Measurements from ENCODE around the gene COL10A1. TPM values are rescaled to one million over a fixed set of nuclear protein-coding genes. Genes with fewer than 3 reads are reported as not detected.

Gene COL10A1
- total RNA-seq, 1 experiment from 2014 or later, result not detected

DNA sequence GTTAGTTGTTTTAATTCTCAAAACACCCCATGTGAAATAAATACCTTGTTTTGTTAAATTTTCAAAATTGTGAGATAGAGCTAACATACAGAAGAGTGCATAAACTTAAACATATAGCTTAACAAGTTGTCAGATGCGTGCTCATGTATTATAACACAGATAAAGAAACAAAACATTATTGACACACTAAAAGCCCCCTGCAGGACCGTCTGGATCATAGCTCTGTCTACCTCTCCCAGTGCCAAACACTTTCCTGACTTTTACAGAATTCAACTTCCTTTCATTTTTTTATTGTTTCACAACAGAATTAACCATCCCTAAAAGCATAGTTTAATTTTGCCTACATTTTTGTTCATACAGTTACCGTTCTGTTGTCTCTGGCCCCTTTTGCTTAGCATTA is 47.4 kb downstream of the COL10A1 start:
- POLR2A ChIA-PET (ENCODE audit: low non-redundant PET), result interaction anchor here (0.6 kb wide), 1 partner anchor 1225 kb away, joined by 3 read pairs; no protein-coding TSS in a partner anchor
- no peaks in the 10 kb centered on the region for H3K4me1 ChIP-seq (ENCODE audit: insufficient read depth, low read length, poor library complexity, severe bottlenecking)
- TF ChIP-seq, protein P1, sequence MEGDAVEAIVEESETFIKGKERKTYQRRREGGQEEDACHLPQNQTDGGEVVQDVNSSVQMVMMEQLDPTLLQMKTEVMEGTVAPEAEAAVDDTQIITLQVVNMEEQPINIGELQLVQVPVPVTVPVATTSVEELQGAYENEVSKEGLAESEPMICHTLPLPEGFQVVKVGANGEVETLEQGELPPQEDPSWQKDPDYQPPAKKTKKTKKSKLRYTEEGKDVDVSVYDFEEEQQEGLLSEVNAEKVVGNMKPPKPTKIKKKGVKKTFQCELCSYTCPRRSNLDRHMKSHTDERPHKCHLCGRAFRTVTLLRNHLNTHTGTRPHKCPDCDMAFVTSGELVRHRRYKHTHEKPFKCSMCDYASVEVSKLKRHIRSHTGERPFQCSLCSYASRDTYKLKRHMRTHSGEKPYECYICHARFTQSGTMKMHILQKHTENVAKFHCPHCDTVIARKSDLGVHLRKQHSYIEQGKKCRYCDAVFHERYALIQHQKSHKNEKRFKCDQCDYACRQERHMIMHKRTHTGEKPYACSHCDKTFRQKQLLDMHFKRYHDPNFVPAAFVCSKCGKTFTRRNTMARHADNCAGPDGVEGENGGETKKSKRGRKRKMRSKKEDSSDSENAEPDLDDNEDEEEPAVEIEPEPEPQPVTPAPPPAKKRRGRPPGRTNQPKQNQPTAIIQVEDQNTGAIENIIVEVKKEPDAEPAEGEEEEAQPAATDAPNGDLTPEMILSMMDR (conservative IDR thresholded peaks at IDR 0.05; ENCODE audit: low read depth, low read length), result 0 out of 2 replicates have a peak, but pooled peaks have one; percentile 28
- no peak for TF ChIP-seq EZH2 (IDR thresholded peaks at IDR 0.05; ENCODE audit: borderline replicate concordance, low read depth, low read length, poor library complexity, severe bottlenecking)
- DNase-seq (ENCODE audit: low spot score), result no peak
- CTCF ChIA-PET, result interaction anchor here (1.2 kb wide), 1 partner anchor 67 kb away, joined by 10 read pairs; no protein-coding TSS in a partner anchor
- H3K27ac ChIP-seq (ENCODE audit: low read depth, low read length, poor library complexity, severe bottlenecking), result no peak overlapping the region
- no TSS peak for BruUV-seq (replicated peaks)
- intact Hi-C loops (cut with micrococcal nuclease; ENCODE audit: unreplicated experiment), result no loop called here
- no peaks in the 10 kb centered on the region for H3K27me3 ChIP-seq (replicated peaks; ENCODE audit: insufficient read depth, low read depth, low read length, poor library complexity)
- H3K36me3 ChIP-seq (ENCODE audit: insufficient read depth, low read length, poor library complexity, severe bottlenecking), result no peaks in the 10 kb centered on the region
- H3K4me3 ChIP-seq (ENCODE audit: low read depth, low read length, poor library complexity, severe bottlenecking), result no peak overlapping the region
- no peaks in the 10 kb centered on the region for H3K9me3 ChIP-seq (ENCODE audit: low read depth, low read length, poor library complexity, severe bottlenecking)

DNA sequence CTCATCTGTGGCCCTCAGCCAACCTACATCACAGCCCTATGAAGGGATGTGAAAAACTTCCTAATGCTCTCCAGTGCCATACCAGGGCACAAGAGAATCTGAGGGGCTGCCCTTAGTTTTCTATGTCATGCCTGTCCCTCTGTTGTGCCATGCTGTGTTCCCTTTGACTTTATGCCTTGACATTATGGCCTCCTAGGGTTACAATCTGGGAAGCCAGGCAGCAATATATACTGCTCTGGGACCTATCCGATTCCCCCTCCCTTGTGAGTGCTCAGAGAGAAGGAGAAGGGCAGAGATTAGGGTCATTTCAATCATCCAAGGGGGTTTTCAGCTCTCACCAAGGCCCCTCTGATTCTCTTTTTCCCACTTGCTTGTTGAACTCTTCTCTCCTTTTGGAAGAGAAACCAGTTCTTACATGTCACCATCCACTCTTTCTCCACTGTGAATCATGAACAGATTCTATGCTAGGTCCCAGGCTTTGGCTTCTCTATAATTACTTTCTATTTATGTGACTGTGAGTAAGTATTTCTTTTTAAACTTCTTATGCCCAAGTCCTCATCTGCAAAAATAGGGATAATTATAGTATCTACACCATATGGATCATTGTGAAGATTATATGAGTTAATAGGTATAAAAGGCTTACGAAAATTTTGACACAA is 51.1 kb downstream of the COL10A1 start:
- POLR2A ChIA-PET (ENCODE audit: low non-redundant PET), result no interaction called here
- H3K4me3 ChIP-seq (ENCODE audit: low read depth, low read length, poor library complexity, severe bottlenecking), result no peak overlapping the region
- CTCF ChIA-PET, result no interaction called here
- no peaks in the 10 kb centered on the region for H3K36me3 ChIP-seq (ENCODE audit: insufficient read depth, low read length, poor library complexity, severe bottlenecking)
- H3K4me1 ChIP-seq (ENCODE audit: insufficient read depth, low read length, poor library complexity, severe bottlenecking), result no peaks in the 10 kb centered on the region
- intact Hi-C loops (cut with micrococcal nuclease; ENCODE audit: unreplicated experiment), result no loop called here
- TF ChIP-seq, protein P1 (conservative IDR thresholded peaks at IDR 0.05; ENCODE audit: low read depth, low read length), result no peak
- TF ChIP-seq EZH2 (IDR thresholded peaks at IDR 0.05; ENCODE audit: borderline replicate concordance, low read depth, low read length, poor library complexity, severe bottlenecking), result no peak
- no TSS peak for BruUV-seq (replicated peaks)
- H3K9me3 ChIP-seq (ENCODE audit: low read depth, low read length, poor library complexity, severe bottlenecking), result no peaks in the 10 kb centered on the region
- DNase-seq (ENCODE audit: low spot score), result no peak
- H3K27ac ChIP-seq (ENCODE audit: low read depth, low read length, poor library complexity, severe bottlenecking), result no peak overlapping the region
- no peaks in the 10 kb centered on the region for H3K27me3 ChIP-seq (replicated peaks; ENCODE audit: insufficient read depth, low read depth, low read length, poor library complexity)

DNA sequence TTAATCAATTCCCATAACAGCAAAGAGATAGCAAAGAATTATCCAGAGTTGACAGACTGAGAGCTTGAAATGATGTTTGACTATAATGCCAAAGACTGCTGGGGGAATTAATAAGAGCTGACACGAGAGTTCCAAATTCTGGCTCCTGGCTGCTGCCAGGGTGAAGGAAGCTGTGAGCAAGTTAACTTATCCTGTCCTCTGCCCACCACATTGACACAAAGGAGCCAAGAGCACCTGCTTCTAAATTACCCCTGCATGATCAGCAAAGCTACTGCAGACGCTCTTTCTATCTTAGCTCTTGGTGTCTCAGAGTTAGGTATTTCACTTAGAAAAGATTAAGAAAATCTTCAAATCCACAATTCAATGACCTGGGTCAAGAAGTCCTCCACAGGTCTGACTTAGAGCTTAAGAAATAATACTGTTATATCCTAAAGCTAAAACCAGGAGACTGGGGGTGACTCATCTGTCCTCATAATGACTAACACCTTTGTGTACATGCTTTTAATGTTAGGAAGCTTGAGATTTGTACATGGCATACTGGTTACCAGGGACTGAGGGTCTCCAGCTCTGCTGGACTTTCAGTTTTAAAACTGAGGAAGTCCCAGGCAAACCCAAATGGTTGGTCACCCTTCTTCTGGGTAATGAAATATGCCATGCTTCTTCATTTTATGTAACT is 52.0 kb downstream of the COL10A1 start:
- H3K27me3 ChIP-seq (replicated peaks; ENCODE audit: insufficient read depth, low read depth, low read length, poor library complexity), result no peaks in the 10 kb centered on the region
- H3K4me3 ChIP-seq (ENCODE audit: low read depth, low read length, poor library complexity, severe bottlenecking), result no peak overlapping the region
- no peak for DNase-seq (ENCODE audit: low spot score)
- H3K27ac ChIP-seq (ENCODE audit: low read depth, low read length, poor library complexity, severe bottlenecking), result no peak overlapping the region
- peaks cover 3% of the 10 kb centered on the region for H3K4me1 ChIP-seq (ENCODE audit: insufficient read depth, low read length, poor library complexity, severe bottlenecking)
- ChIA-PET POLR2A (ENCODE audit: low non-redundant PET) (no interaction called here), CTCF (interaction anchor here (0.6 kb wide), 1 partner anchor 23 kb away, joined by 3 read pairs; no protein-coding TSS in a partner anchor)
- intact Hi-C loops (cut with micrococcal nuclease; ENCODE audit: unreplicated experiment), result no loop called here
- H3K9me3 ChIP-seq (ENCODE audit: low read depth, low read length, poor library complexity, severe bottlenecking), result no peaks in the 10 kb centered on the region
- no TSS peak for BruUV-seq (replicated peaks)
- H3K36me3 ChIP-seq (ENCODE audit: insufficient read depth, low read length, poor library complexity, severe bottlenecking), result no peaks in the 10 kb centered on the region
- TF ChIP-seq, protein P1 (conservative IDR thresholded peaks at IDR 0.05; ENCODE audit: low read depth, low read length), result no peak
- no peak for TF ChIP-seq EZH2 (IDR thresholded peaks at IDR 0.05; ENCODE audit: borderline replicate concordance, low read depth, low read length, poor library complexity, severe bottlenecking)

All from A673 (cell line).